HG03175 (cell line): ENCODE measurements around the gene WFIKKN2.
"Not testable (repeated sequence)": the region's sequence is repeated elsewhere in the genome, so short reads cannot be mapped to it uniquely, and the experiment has no call there.

Experiments used
- ATAC-seq: cut with Tn5 transposase; IDR thresholded peaks from one replicate; pipeline ENCODE4 v1.9.1; 2021; ENCODE audit warnings: mild to moderate bottlenecking, moderate library complexity; ENCODE audit not compliant: unreplicated experiment

Gene WFIKKN2

DNA sequence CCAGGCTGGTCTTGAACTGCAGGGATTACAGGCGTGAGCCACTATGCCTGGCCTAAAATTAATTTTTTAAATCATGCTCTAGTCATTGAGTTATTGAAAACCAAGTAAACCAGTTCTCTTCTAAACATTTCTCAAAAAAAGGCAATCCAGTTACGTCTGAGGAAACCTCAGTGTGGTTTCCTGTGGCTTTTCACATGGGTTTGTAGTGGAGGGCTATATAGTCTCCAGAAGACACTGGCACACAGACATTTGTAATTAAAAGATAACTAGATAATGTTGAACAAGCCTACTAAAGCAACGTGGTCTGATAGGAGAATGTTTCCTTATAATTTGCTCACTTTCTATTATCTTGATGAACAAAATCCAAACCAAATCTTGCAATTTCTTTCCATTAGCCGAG, 36.0 kb downstream of the WFIKKN2 start:
- ATAC-seq, result no peak

DNA sequence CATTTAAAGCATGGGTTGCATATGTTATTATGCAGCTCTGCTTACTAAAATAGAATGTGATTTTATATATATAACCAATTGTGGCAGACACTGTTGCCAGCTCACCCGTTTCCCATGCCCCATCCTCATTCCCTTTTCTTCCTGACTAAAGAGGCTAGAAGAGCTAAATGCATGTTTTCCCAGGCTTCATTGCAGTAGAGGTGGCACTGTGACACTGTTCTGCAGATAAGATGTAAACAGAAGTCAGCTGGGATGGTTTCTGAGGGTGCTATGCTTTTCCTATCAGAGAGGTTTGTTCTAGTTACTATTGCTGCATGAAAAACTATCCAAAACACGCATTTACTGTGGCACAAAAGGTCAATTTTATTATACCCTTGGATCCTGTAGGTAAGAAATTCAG, 36.5 kb downstream of the WFIKKN2 start:
- ATAC-seq, result no peak

DNA sequence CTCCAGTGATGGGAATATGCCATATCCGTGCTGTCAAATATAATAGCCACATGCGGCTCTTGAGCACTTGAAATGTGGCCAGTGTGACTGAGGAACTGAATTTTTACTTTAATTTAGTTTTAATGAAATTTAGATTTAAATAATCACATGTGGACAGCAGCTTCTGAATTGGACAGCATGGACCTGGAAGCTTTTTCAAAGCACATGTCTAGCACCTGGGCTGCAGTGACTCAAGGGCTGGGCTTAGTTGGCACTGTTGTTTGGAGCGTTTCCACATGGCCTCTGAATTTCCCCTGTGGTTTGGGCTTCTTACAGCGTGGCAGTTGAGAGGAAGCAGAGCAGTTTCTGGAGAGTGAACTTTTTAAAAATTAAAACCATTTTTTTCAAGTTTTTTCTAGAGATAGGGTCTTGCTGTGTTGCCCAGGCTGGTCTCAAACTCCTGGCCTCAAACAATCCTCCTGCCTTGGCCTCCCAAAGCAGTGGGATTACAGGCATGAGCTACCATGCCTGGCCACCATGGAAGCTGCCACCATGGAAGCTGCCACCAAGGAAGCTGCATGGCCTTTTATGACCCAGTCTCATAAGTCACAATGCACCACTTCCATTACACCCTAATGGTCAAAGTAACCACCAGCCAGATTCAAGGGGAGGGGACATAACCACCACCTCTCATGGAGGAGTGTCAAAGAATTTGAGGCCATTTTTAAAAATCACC, 37.5 kb downstream of the WFIKKN2 start:
- ATAC-seq, result no peak

DNA sequence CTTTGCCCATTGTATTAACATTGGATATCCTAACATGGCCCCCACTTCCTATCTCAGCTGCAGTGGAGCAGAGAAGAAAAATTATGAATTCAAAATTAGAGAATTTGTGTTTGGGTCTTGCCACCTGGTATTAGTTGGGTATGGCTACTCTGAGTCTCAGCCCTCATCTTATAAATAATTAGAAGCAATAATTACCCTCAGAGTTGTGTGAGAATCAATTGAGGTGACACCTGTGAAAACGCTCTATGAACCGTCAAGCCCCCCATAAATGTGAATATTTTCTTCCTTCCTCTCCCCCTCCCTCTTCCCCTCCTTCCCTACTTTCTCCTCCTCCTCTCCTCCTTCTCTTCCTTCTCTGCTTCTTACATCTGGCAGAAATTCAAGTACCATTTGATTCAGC, 39.7 kb downstream of the WFIKKN2 start:
- ATAC-seq, result no peak

DNA sequence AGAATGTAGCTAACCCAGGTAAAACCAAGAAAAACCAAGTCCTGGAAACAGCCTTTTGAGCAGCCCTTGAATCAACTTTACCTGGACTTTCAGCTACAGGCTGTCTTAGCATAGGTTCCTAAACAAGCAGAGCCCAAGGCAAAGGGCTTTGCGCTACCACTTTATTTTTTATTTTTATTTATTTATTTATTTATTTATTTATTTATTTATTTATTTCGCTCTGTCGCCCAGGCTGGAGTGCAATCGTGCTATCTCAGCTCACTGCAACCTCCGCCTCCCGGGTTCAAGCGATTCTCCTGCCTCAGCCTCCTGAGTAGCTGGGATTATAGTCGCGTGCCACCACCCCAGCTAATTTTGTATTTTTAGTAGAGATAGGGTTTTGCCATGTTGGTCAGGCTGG, 41.7 kb downstream of the WFIKKN2 start:
- ATAC-seq, result not testable (repeated sequence)

DNA sequence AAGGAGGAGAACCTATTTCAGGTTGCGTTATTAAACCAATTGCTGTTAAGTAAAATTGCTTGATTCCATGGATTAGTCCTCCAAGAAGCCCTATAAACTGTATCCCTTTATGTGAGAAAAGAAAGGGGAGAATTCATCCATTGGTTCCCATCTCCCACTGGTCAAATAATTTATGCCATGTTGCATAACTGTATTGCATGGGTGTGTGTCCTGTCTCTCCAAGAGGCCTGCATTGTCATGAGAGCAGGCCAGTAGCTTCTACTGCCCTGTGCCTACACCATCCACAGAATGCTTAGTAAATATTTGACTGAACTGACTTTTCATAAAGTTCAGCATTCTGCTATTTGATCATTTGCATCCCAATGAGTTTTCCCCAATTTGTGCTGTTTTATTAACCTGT, 42.5 kb downstream of the WFIKKN2 start:
- ATAC-seq, result no peak

DNA sequence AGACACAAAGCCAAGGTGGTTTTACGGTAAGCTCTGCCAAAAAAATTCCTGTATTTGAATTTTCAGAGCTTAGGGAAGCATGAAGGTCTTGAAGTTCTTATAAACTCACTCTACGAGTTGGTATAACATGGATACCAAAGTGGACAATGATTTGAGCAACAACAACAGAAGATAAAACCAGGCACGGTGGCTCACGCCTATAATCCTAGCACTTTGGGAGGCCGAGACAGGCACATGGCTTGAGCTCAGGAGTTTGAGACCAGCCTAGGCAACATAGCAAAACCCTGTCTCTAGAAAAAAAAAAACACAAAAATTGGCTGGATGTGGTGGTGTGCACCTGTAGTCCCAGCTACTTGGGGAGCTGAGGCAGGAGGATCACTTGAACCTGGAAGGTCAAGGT, 43.7 kb downstream of the WFIKKN2 start:
- no peak for ATAC-seq

DNA sequence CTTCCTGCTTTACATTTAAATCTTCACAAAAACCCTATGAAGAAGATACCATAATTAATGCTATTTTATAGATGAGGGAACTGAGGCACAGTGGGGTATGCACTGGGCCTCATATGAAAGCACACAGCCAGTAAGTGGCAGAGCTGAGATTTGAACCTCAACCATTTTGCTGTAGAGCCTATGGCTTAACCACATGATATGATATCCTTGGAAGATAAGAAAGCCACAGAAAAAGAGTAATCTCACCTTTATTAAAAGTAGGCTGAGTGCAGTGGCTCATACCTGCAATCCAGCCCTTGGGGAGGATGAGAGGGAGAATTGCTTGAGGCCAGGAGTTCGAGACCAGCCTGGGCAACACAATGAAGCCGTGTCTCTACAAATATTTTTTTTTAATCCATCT, 45.8 kb downstream of the WFIKKN2 start:
- no peak for ATAC-seq

DNA sequence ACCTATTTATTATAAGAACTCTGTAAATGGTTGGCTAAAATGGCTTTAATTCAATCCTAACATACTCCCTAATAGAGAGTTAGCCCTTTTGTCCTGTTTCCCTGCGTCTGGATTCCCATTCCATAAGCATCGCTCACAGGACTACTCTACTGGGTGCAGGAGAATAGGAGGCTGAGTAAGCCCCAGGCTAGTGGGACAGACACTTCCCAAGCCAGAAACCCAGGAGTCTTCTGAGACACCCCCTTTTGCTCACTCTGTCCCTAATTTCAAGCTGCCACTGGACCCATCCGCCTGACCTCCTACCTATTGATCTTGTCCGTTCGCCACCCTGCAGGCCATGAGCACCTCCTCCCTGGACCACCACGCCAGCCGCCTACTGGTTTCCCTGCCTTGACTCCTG, 47.5 kb downstream of the WFIKKN2 start:
- ATAC-seq, result no peak

DNA sequence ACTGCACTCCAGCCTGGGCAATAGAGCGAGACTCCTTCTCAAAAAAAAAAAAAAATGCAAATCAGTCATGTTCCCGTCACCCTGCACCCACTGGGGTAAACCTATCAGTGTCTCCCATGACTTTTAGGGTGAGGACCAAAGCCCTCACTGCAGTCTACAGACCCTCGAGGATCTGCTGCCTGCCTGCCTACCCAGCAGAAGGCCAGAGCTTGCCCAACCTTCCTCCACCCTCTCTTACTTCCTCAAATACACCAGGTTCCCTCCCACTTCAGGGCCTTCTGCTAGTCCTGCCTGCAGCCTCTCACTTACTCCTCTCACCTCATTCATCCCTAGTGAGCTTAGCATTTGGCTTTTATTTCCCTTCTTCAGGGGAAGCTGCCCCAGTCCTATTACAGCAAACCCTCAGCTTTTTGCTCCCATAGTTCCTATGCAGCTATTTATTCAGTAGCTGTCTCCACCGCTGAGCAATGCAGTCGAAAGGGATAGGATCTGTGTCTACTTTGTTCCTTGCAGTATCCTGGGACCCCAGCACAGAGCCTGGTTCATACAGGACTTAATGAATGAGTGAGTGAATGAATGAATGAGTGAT, 48.6 kb downstream of the WFIKKN2 start:
- ATAC-seq, result no peak

DNA sequence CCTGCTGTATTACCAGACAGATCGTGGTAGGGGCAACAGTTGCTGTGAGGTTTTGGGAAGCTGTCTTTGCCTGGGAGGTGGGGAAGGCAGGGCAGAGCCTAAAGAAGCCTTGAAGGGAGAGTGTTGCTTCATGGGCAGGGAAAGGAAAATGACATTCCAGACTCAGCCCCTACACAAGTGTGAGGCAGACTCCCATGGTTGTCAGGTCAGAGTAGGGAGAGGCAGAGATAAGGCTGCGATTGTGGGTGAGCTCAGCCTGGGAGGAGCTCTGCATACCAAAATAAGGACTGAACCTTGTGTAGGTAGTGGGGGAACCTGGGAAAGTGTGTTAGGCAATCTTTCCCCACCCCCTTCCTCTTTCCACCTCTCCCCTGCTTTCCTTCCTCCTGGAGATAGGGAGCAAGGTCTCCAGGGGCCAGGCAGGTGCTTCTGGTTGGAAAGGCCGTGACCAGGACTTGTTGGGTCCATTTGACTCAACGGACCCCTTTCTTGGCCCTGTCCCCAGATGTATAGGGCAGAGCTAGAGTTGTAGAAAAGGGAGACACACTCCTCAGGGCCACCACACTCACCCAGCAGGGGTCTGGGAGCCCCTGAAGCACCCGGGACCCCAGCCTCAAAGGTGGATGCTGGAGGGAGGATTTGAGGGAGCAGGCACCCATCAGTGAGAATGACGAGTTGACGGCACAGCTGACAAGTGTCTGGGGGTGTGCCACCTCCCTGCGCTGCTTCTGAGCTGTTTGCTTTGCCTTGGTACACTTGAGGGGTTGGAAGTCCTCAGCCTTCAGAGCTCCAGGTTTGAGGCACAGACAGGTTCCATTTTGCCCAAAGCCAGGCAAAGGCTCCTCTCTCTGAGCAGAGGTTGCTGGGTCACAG, 49.3 kb downstream of the WFIKKN2 start:
- no peak for ATAC-seq

DNA sequence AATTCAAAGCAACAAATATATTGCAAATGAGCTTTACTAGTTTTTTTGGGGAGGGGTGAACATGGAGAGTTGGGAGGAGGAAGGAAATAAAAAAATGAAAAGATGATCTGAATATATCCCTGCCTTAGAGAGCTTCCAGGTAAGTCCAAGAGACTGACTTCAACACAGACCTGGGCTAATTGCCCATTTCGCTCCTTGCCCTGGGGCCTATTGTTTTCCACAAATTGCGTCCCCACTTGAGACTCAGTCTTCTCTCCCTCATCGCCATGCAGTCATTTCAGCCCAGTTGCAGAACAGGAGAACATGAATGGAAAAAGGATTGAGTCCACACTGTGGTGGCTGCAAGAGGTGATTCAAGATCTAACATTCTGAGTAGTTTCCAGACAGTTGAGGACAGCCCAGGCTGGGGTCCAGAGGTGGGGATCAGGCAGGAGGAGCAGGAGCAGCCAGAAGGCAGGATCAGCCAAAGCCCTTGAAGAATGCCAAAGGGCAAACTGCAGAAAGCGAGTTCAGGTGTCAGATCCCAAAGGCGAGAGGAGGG, 52.4 kb downstream of the WFIKKN2 start:
- no peak for ATAC-seq

DNA sequence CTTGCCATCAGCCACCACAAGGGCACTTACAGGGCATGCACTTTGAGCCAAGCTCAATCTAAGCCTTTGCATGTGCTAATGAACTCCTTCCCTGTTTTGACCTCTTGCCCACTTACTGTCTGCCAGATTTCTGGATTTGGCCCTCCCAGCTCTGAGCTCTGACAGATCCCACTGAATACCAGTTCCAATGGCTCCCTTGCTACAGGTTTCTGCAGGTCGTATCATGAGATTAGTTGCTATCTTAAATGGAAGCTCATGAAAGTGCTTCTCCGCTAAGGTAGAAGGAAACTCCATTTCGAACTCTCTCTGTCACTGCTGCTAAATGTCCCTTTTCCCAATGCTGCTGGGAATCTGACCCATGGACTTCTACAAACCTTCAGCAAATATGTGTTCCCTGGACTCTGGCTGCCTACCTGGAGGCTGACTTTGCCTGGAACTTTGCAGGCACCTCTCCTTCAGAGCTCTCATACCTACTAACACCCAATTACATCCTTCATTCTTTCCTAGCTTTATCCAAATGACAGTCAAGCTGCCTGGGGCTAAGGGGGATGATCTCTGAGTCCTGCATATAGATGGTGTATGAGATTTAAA, 54.2 kb downstream of the WFIKKN2 start:
- no peak for ATAC-seq

DNA sequence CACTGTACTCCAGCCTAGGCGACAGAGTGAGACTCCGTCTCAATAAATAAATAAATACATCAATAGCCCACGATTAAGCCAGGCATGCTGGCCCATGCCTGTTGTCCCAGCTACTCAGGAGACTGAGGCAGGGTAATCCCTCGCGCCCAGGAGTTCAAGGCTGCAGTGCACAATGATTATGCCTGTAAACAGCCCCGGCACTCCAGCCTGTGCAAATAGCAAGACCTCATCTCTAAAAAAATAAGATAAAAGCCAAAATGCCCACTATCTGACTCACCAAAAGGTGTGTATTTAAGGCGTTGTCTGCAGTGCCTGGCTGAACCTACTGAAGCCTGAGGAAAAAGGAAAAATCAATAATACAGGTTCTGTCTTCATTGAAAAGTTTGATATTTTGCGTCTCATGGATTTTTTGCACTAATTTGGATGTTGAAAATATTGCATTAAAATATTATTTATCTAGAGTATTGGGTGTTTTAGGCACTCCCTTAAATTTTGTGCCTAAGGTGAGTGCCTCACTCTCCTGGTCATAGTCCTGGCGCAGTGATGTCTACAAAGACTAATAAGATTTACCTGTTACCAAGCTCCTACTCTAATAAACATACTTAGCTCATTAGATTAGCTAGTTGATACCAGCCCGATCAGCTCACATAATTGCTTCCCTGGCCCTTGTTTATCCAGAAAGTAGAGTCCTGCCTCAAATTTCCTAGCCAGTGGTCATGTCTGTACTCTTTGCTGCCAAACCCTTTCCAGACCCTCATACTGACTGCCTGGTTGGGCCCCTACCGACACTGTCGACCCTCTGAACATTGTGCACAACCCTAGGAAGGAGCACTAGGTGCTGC, 55.5 kb downstream of the WFIKKN2 start:
- no peak for ATAC-seq

DNA sequence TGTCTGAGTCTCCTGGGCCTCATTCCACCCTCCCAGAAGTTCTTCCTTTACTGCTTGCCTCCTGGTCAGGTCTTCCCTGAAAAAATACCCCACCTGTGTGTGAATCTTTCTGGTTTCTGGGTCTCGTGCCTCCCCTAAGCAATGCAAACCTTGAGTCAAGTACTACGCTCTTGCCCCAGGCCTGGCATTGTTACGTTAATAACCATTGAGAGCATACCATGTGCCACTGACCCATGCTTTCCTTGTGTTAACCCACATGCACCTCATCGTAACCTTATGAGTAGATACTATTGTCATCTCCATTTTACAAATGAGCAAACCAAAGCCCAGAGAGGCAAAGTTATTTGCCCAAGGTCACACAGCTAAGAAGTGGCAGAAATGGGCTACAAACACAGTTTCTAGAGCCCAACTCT, 56.2 kb downstream of the WFIKKN2 start:
- no peak for ATAC-seq
